ENCODE results near the gene PPME1.

PPME1 gene

GRCh38 chr11:74253361-74253760, 82.3 kb downstream of the PPME1 start:
- Histone ChIP-seq H3K4me3 (ENCODE audit: low read depth, low read length, poor library complexity, severe bottlenecking) (no peak overlapping the region), H3K27me3 (ENCODE audit: insufficient read depth, low read length) (no peaks in the 10 kb centered on the region), H3F3A (ENCODE audit: insufficient read depth, low read length) (no peaks in the 10 kb centered on the region), H3K9me3 (ENCODE audit: low read length) (no peaks in the 10 kb centered on the region), H3K27ac (ENCODE audit: low read depth, low read length, poor library complexity, severe bottlenecking) (no peak overlapping the region), H3K4me2 (ENCODE audit: low read length) (no peak overlapping the region), H4K20me1 (ENCODE audit: insufficient read depth, low read length) (no peaks in the 10 kb centered on the region), H2AFZ (ENCODE audit: low read length) (no peak overlapping the region), H3K9me2 (ENCODE audit: low read depth, low read length) (no peaks in the 10 kb centered on the region), H3K9ac (ENCODE audit: low read length) (no peak overlapping the region), H3K79me2 (ENCODE audit: insufficient read depth, low read length) (no peaks in the 10 kb centered on the region), H3K36me3 (ENCODE audit: insufficient read depth, low read length) (peaks cover 43% of the 10 kb centered on the region), H3K4me1 (ENCODE audit: insufficient read depth, low read length, severe bottlenecking) (no peaks in the 10 kb centered on the region)
- TF ChIP-seq EZH2 (IDR thresholded peaks at IDR 0.05; ENCODE audit: borderline replicate concordance, low read length) (no peak), CTCF (IDR thresholded peaks at IDR 0.05; ENCODE audit: low read length) (no peak)

- H3K27me3 ChIP-seq (ENCODE audit: insufficient read depth, low read length) = no peaks in the 10 kb centered on the region
- H4K20me1 ChIP-seq (ENCODE audit: insufficient read depth, low read length) = no peaks in the 10 kb centered on the region
- no peak for TF ChIP-seq EZH2 (IDR thresholded peaks at IDR 0.05; ENCODE audit: borderline replicate concordance, low read length)
- peak; percentile 88 for TF ChIP-seq CTCF (IDR thresholded peaks at IDR 0.05; ENCODE audit: low read length)
- no peak overlapping the region for H2AFZ ChIP-seq (ENCODE audit: low read length)
- H3K9ac ChIP-seq (ENCODE audit: low read length) = no peak overlapping the region
- H3K4me2 ChIP-seq (ENCODE audit: low read length) = no peak overlapping the region
- no peaks in the 10 kb centered on the region for H3K4me1 ChIP-seq (ENCODE audit: insufficient read depth, low read length, severe bottlenecking)
- no peak overlapping the region for H3K27ac ChIP-seq (ENCODE audit: low read depth, low read length, poor library complexity, severe bottlenecking)
- H3K79me2 ChIP-seq (ENCODE audit: insufficient read depth, low read length) = no peaks in the 10 kb centered on the region
- H3K9me3 ChIP-seq (ENCODE audit: low read length) = peaks cover 2% of the 10 kb centered on the region; the same call in 1 of the 2 replicates
- no peaks in the 10 kb centered on the region for H3F3A ChIP-seq (ENCODE audit: insufficient read depth, low read length)
- peaks cover 24% of the 10 kb centered on the region for H3K36me3 ChIP-seq (ENCODE audit: insufficient read depth, low read length)
- H3K9me2 ChIP-seq (ENCODE audit: low read depth, low read length) = no peaks in the 10 kb centered on the region
- no peak overlapping the region for H3K4me3 ChIP-seq (ENCODE audit: low read depth, low read length, poor library complexity, severe bottlenecking)
These were observed 84.8 kb downstream of the PPME1 start for GRCh38 chr11:74255741-74256375.

- Histone ChIP-seq H3K27me3 (ENCODE audit: insufficient read depth, low read length) (no peaks in the 10 kb centered on the region), H3K4me3 (ENCODE audit: low read depth, low read length, poor library complexity, severe bottlenecking) (no peak overlapping the region), H2AFZ (ENCODE audit: low read length) (no peak overlapping the region), H3K9me3 (ENCODE audit: low read length) (peaks cover 9% of the 10 kb centered on the region; the same call in 1 of the 2 replicates), H3K36me3 (ENCODE audit: insufficient read depth, low read length) (peaks cover 19% of the 10 kb centered on the region), H3K27ac (ENCODE audit: low read depth, low read length, poor library complexity, severe bottlenecking) (no peak overlapping the region), H3K9ac (ENCODE audit: low read length) (no peak overlapping the region), H3K9me2 (ENCODE audit: low read depth, low read length) (no peaks in the 10 kb centered on the region), H3K4me1 (ENCODE audit: insufficient read depth, low read length, severe bottlenecking) (no peaks in the 10 kb centered on the region), H3K79me2 (ENCODE audit: insufficient read depth, low read length) (no peaks in the 10 kb centered on the region), H4K20me1 (ENCODE audit: insufficient read depth, low read length) (no peaks in the 10 kb centered on the region), H3K4me2 (ENCODE audit: low read length) (no peak overlapping the region), H3F3A (ENCODE audit: insufficient read depth, low read length) (no peaks in the 10 kb centered on the region)
- TF ChIP-seq EZH2 (IDR thresholded peaks at IDR 0.05; ENCODE audit: borderline replicate concordance, low read length) (no peak), CTCF (IDR thresholded peaks at IDR 0.05; ENCODE audit: low read length) (no peak)
These were observed 85.5 kb downstream of the PPME1 start for GRCh38 chr11:74256378-74257133.
